UCSD-AML1 (cell line): ENCODE measurements around the gene NOS1.
"Not testable (repeated sequence)": the region's sequence is repeated elsewhere in the genome, so short reads cannot be mapped to it uniquely, and the experiment has no call there.

ENCODE experiments used
- DNase-seq: peaks from one replicate; lab custom pipeline; 2025; ENCODE audit not compliant: unreplicated experiment; lab: John Stamatoyannopoulos, UW

The NOS1 gene

DNA sequence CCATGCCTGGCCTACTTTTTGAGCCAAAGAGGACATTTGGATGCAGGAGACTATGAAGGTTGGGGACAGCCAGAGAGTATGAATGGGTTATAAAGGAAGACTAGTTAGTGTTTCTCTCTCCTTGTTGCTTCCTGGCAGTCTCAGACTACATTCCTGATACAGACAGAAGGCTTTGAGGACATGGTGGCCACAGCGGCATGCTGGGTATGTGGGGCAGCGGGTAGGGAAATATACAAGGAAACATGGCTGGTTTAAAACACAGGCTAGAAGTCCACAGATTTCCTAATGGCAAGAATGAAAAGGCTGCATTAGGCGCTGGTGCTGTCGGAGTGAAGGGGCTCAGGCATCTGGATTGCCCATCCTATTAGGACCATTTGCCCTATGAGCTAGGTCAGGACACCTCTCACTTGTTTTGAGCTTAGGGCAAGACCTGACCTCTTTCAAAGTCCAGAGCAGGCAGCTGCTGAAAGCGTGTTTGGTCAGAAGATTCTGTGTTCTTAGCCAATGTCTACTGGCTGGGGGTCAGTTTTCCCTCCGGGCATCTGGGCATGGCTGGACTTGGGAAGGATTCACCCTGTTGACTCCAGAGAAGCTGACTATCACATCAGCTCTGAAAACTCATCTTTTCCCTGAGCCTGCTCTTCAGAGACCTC is 151.0 kb downstream of the NOS1 start:
- DNase-seq = no peak

- no peak for DNase-seq
These were observed 151.8 kb downstream of the NOS1 start for GRCh38 chr12:117209626-117210025.

GRCh38 chr12:117208811-117209455 is 152.5 kb downstream of the NOS1 start:
- DNase-seq = no peak

GRCh38 chr12:117208206-117208605 is 153.2 kb downstream of the NOS1 start:
- DNase-seq = no peak

DNA sequence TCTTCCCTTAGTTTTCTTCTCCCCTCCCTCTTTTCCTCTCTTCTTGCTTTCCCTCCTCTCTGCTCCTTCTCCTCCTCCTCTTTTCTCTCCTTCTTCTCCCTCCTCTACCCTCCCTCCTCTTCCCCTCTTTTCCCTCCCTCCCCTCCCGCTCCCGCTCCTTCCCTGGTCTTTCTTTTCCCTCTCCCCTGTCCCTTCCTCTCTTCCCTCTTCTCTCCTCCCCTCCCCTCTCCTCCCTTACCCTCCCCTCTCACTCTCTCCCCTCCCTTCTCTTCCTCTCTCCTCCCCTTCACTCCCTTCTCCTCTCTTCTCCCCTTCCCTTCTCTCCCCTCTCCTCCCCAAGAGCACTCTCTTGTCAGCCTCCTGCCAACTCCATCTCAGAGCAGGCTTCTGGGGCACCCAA is 153.8 kb downstream of the NOS1 start:
- DNase-seq = no peak

- DNase-seq = no peak
These were observed 158.9 kb downstream of the NOS1 start for GRCh38 chr12:117202556-117202955.

DNA sequence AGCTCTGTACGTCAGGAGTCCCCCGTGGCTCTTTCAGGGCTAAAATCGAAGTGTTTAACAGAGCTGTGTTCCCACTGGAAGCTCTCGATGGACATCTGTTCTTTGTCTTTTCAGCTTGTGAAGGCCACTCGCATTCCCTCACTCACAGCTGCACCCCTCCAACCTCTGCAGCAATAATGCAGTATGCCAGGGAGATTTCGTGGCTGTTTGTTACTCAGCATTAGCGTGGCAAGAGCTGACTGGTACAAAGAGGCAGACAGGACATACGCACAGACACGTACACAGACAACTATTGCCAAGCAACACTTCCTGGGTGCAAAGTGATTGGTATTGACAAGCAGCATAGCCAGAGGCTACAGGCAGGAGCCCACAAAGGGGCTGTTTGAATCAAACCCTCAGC is 159.4 kb downstream of the NOS1 start:
- no peak for DNase-seq

GRCh38 chr12:117199956-117200744 is 161.3 kb downstream of the NOS1 start:
- DNase-seq = not testable (repeated sequence)

- DNase-seq = not testable (repeated sequence)
These were observed 165.1 kb downstream of the NOS1 start for GRCh38 chr12:117196334-117196733.

DNA sequence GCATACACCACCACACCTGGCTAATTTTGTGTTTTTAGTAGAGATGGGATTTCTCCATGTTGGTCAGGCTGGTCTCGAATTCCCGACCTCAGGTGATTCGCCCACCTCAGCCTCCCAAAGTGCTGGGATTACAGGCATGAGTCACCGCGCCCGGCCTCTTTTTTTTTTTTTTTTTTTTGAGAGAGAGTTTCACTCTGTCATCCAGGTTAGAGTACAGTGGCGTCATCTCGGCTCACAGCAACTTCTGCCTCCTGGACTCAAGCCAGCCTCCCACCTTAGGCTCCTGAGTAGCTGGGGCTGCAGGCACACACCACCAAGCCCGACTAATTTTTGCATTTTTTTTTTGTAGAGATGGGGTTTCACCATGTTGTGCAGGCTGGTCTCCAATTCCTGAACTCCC is 166.4 kb downstream of the NOS1 start:
- not testable (repeated sequence) for DNase-seq

- no peak for DNase-seq
These were observed 167.5 kb downstream of the NOS1 start for GRCh38 chr12:117193903-117194302.

DNA sequence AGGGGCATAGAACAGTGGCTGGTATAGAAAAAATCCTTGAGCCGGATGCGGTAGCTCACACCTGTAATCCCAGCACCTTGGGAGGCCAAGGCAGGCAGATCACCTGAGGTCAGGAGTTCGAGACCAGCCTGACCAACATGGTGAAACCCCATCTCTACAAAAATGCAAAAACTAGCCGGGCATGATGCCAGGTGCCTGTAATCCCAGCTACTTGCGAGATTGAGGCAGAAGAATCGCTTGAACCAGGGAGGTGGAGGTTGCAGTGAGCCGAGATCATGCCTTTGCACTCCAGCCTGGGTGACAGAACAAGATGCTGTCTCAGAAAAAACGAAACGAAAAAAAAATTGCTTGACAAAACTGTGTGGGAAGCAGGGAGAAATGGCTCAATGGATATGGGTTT is 168.8 kb downstream of the NOS1 start:
- not testable (repeated sequence) for DNase-seq

DNA sequence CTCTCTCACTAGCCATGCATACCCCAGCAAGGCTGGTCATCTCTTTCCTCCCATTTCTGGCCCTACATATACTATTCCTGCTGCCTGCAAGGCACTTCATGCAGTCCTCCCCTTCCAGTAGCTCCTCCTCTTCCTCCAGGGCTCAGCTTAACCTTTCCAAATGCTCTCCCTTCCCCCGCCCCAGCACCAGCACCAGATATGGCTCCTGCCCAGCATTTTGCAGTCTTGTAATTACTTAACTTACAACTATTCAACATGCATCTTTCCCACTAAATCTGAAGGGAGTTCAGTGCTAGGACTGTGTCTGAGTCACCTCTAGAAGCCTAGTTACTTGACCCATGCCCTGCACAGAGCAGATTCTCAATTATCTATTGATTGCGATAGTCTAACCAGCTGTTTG is 169.4 kb downstream of the NOS1 start:
- DNase-seq = no peak

DNA sequence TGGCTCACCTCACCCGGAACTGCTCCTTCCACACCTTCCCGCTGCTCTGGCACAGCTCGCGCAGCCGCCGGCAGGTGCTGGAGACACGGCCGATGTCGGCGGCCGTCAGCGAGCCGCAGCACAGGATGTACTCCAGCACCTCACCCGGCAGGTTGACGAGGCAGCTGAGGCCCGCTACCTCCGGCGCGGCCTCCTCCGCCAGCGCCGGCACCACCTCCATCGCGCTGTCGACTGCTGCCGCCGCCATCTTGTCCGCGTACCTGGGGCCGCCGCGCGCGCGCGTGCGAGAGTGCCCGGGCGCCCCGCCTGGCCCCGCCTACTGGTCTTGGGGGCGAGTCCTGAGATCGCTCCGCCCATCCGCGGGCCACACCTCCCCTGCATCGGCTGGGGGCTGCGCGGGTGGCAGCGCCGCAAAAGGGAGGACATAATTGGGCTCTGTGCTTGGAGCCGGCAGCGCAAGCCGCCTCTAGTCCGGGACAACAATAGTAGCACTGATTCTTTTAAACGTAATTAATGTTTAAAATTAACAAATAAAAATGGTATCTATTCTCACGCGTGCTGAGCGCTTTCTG is 171.1 kb downstream of the NOS1 start, which contains the start of gene FBXO21:
FBXO21 (minus strand) TSS at position 261 of the 572 bp plus-strand sequence; CDS start at position 247, 14 bp downstream.
- DNase-seq = peak; percentile 87

GRCh38 chr12:117189725-117190209 is 171.7 kb downstream of the NOS1 start:
- DNase-seq = peak; percentile 19

- DNase-seq = no peak
These were observed 172.3 kb downstream of the NOS1 start for GRCh38 chr12:117188961-117189724.

GRCh38 chr12:117188121-117188665 is 173.2 kb downstream of the NOS1 start:
- no peak for DNase-seq

- no peak for DNase-seq
These were observed 174.0 kb downstream of the NOS1 start for GRCh38 chr12:117187421-117187820.

DNA sequence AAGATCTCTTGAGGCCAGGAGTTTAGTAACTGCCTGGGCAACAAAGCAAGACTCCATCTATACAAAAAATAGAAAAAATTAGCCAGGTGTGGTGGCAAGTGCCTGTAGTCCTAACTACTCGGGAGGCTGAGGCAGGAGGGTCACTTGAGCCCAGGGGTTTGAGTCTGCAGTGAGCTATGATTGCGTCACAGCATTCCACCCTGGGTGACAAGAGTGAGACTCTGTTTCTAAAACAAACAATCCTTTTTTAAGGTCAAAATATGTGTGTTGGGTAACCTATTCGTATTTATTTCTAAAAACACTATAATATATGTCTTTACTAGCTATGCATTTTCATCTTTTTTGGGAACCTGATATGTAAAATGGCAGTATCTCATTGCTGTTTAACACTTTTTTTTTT is 178.6 kb downstream of the NOS1 start:
- DNase-seq = no peak

- DNase-seq = not testable (repeated sequence)
These were observed 180.0 kb downstream of the NOS1 start for GRCh38 chr12:117181468-117181843.
